A549 (cell line): Measurements from ENCODE around the gene KIF7. TPM values are rescaled to one million over a fixed set of nuclear protein-coding genes. Genes with fewer than 3 reads are reported as not detected.

ENCODE experiments used
- ATAC-seq, 2 experiments: fragments of 200-7000 bp in 1 of 2; fragments of >200 bp in 1 of 2; cut with Nextera tagmentation in 1 of 2; cut with Tn5 transposase in 1 of 2; 3 replicates each; pipeline versions ENCODE4 v1.8.0 to v1.9.1; 2018 to 2020; ENCODE audit warnings: mild to moderate bottlenecking in 1 of 2, moderate library complexity in 1 of 2
- CTCF ChIA-PET: fragments of 300-600 bp; sonication (Branson Sonifier 250); formaldehyde crosslinking; extraction: SDS; loops from one replicate; lab custom pipeline; 2021; ENCODE audit warnings: antibody characterized with exemption, inconsistent platforms; lab: Yijun Ruan, JAX
- POLR2A ChIA-PET: fragments of 350-600 bp; formaldehyde crosslinking; extraction: SDS; loops from one replicate; lab custom pipeline; 2021; ENCODE audit warnings: antibody characterized with exemption, inconsistent platforms; lab: Yijun Ruan, JAX
- DNase-seq, 2 experiments: peaks; one replicate each; pipeline versions ENCODE4 v3.0.0 to v3.0.0-alpha.2; 2011 to 2016; ENCODE audit warnings: low read depth in 1 of 2, low spot score in 1 of 2
- FAIRE-seq: peaks from 2 replicates; lab custom pipeline; 2011; peaks lifted over from hg19 to GRCh38; lab: Jason Lieb, UNC
- H3K27ac ChIP-seq, 2 experiments: fragments of >200 bp; sonication (Bioruptor Twin); formaldehyde crosslinking; 3 replicates each; pipeline ENCODE4 v1.5.1; 2016 to 2017
- H3K4me1 ChIP-seq: fragments of >200 bp; sonication (Bioruptor Twin); formaldehyde crosslinking; 3 replicates; pipeline ENCODE4 v1.6.1; 2016
- H3K4me2 ChIP-seq: fragments of >200 bp; sonication (Bioruptor Twin); formaldehyde crosslinking; 3 replicates; pipeline ENCODE4 v1.6.1; 2016
- H3K4me3 ChIP-seq: fragments of >200 bp; sonication (Bioruptor Twin); formaldehyde crosslinking; 3 replicates; pipeline ENCODE4 v1.5.1; 2016
- H3K9me3 ChIP-seq: fragments of >200 bp; sonication (Bioruptor Twin); formaldehyde crosslinking; 3 replicates; pipeline ENCODE4 v1.6.1; 2016
- BCL3 ChIP-seq: fragments of >200 bp; sonication (Bioruptor Twin); formaldehyde crosslinking; IDR thresholded peaks from 3 replicates; pipeline ENCODE4 v1.6.1; 2016
- CBX2 ChIP-seq: fragments of 200-600 bp; sonication (generic); IDR thresholded peaks from 2 replicates; pipeline ENCODE4 v1.6.1; 2016; ENCODE audit warnings: low read depth, mild to moderate bottlenecking, borderline replicate concordance
- CEBPB ChIP-seq, 2 experiments: fragments of >200 bp in 1 of 2; sonication (Bioruptor Twin) in 1 of 2; formaldehyde crosslinking in 1 of 2; IDR thresholded peaks; 2 replicates each; pipeline ENCODE4 v1.6.1; 2012 to 2016
- EHF ChIP-seq: fragments of 250-450 bp; sonication (Bioruptor Pico); IDR thresholded peaks from 2 replicates; pipeline ENCODE4 v1.5.0; 2020; ENCODE audit warnings: mild to moderate bottlenecking
- ELK1 ChIP-seq: fragments of 150-350 bp; IDR thresholded peaks from 2 replicates; pipeline ENCODE4 v1.6.1; 2014; ENCODE audit warnings: low read depth, mild to moderate bottlenecking, low read length
- EP300 ChIP-seq, 2 experiments: fragments of >200 bp; sonication (Bioruptor Twin); formaldehyde crosslinking; IDR thresholded peaks; 2 replicates in 1 of 2; 3 replicates in 1 of 2; pipeline ENCODE4 v1.6.1; 2016 to 2017
- FOSB ChIP-seq: fragments of 250-450 bp; sonication (Bioruptor Pico); IDR thresholded peaks from 2 replicates; pipeline ENCODE4 v1.5.0; 2020; ENCODE audit warnings: mild to moderate bottlenecking, moderate library complexity
- FOSL2 ChIP-seq, 2 experiments: fragments of 450-650 bp in 1 of 2; fragments of >200 bp in 1 of 2; sonication (Bioruptor Twin) in 1 of 2; formaldehyde crosslinking; IDR thresholded peaks; 2 replicates each; pipeline versions ENCODE4 v1.5.0 to v1.6.1; 2016 to 2020; ENCODE audit warnings: mild to moderate bottlenecking in 1 of 2, moderate library complexity in 1 of 2
- FOXS1 ChIP-seq: fragments of 250-450 bp; sonication (Bioruptor Pico); IDR thresholded peaks from 2 replicates; pipeline ENCODE4 v1.5.0; 2020; ENCODE audit warnings: mild to moderate bottlenecking, moderate library complexity
- HDAC2 ChIP-seq: fragments of 200-600 bp; sonication (generic); IDR thresholded peaks from 2 replicates; pipeline ENCODE4 v1.6.1; 2016
- HES2 ChIP-seq: fragments of >200 bp; sonication (Bioruptor Twin); formaldehyde crosslinking; IDR thresholded peaks from 2 replicates; pipeline ENCODE4 v1.6.1; 2016
- HOXA7 ChIP-seq: fragments of 250-450 bp; sonication (Bioruptor Pico); IDR thresholded peaks from 2 replicates; pipeline ENCODE4 v1.5.0; 2020; ENCODE audit warnings: mild to moderate bottlenecking, moderate library complexity
- HOXB5 ChIP-seq: fragments of 250-450 bp; sonication (Bioruptor Pico); IDR thresholded peaks from 2 replicates; pipeline ENCODE4 v1.5.0; 2020; ENCODE audit warnings: mild to moderate bottlenecking, moderate library complexity
- KDM1A ChIP-seq: fragments of 200-600 bp; sonication (generic); IDR thresholded peaks from 2 replicates; pipeline ENCODE4 v1.6.1; 2016; ENCODE audit warnings: low read depth, mild to moderate bottlenecking
- MAFK ChIP-seq: fragments of 450-650 bp; IDR thresholded peaks from 2 replicates; pipeline ENCODE4 v1.6.1; 2014; ENCODE audit not compliant: partially characterized antibody
- MAX ChIP-seq: IDR thresholded peaks from 2 replicates; pipeline ENCODE4 v1.6.1; 2012
- NPAS2 ChIP-seq: fragments of 250-450 bp; sonication (Bioruptor Pico); IDR thresholded peaks from 2 replicates; pipeline ENCODE4 v1.8.0; 2022; ENCODE audit warnings: mild to moderate bottlenecking, moderate library complexity, borderline replicate concordance
- NR3C1 ChIP-seq: fragments of >200 bp; sonication (Bioruptor Twin); formaldehyde crosslinking; IDR thresholded peaks from 3 replicates; pipeline ENCODE4 v1.6.1; 2017
- PHF8 ChIP-seq: fragments of 200-600 bp; sonication (generic); IDR thresholded peaks from 2 replicates; pipeline ENCODE4 v1.6.1; 2016; ENCODE audit warnings: low read depth, mild to moderate bottlenecking, antibody characterized with exemption, moderate library complexity, borderline replicate concordance
- POLR2AphosphoS2 ChIP-seq: conservative IDR thresholded peaks from 2 replicates; pipeline ENCODE4 v1.6.1; 2012; ENCODE audit warnings: low read length, improper control_type of control experiment, inconsistent platforms
- RAD21 ChIP-seq, 2 experiments: fragments of >200 bp in 1 of 2; sonication (Bioruptor Twin) in 1 of 2; formaldehyde crosslinking in 1 of 2; IDR thresholded peaks in 1 of 2; conservative IDR thresholded peaks in 1 of 2; 2 replicates in 1 of 2; 3 replicates in 1 of 2; pipeline ENCODE4 v1.6.1; 2012 to 2018; ENCODE audit warnings: inconsistent platforms in 1 of 2
- RARB ChIP-seq: fragments of 250-450 bp; sonication (Bioruptor Pico); IDR thresholded peaks from 2 replicates; pipeline ENCODE4 v1.8.0; 2021; ENCODE audit warnings: mild to moderate bottlenecking, moderate library complexity
- REST ChIP-seq: fragments of 200-600 bp; sonication (generic); IDR thresholded peaks from 2 replicates; pipeline ENCODE4 v1.6.1; 2016; ENCODE audit warnings: antibody characterized with exemption, mild to moderate bottlenecking, moderate library complexity
- TP53 ChIP-seq: fragments of 250-450 bp; sonication (Bioruptor Pico); IDR thresholded peaks from 2 replicates; pipeline ENCODE4 v1.5.0; 2021; ENCODE audit warnings: mild to moderate bottlenecking, moderate library complexity
- ZC3H11A ChIP-seq: fragments of 450-650 bp; IDR thresholded peaks from 2 replicates; pipeline ENCODE4 v1.6.1; 2014; ENCODE audit warnings: antibody characterized with exemption, mild to moderate bottlenecking
- ZFP36 ChIP-seq: fragments of 450-650 bp; IDR thresholded peaks from 2 replicates; pipeline ENCODE4 v1.6.1; 2014; ENCODE audit warnings: borderline replicate concordance; ENCODE audit not compliant: partially characterized antibody
- ZNF302 ChIP-seq: fragments of 250-450 bp; sonication (Bioruptor Pico); IDR thresholded peaks from 2 replicates; pipeline ENCODE4 v1.9.0; 2021; ENCODE audit warnings: inconsistent platforms, mild to moderate bottlenecking, moderate library complexity
- ZSCAN20 ChIP-seq: fragments of 250-450 bp; sonication (Bioruptor Pico); IDR thresholded peaks from 2 replicates; pipeline ENCODE4 v1.8.0; 2022; ENCODE audit warnings: mild to moderate bottlenecking, moderate library complexity
- WGBS: methylation state at CpG from one replicate; pipeline ENCODE4 v1.1.6; 2017; ENCODE audit errors: missing lambda C conversion rate; 5-methylcytosine and 5-hydroxymethylcytosine counted together
- polyA plus RNA-seq, 4 experiments: library from polyadenylated mRNA; depleted of rRNA in 3 of 4; stranded (reverse); fragments of >200 nt; fragmentation: RNase III in 1 of 4; extraction: RNeasy Plus Mini Kit Qiagen cat#74134 plus additional on column Dnase treatment in 1 of 4; gene quantifications; 2 replicates in 3 of 4; 3 replicates in 1 of 4; pipeline ENCODE4 v1.2.3, GENCODE V29; 2011 to 2017
- TF ChIP-seq, protein P1 (sequence below): IDR thresholded peaks from 2 replicates; pipeline ENCODE4 v1.6.1; 2012

Gene KIF7
- polyA plus RNA-seq, 2 of the 4 experiments (the other 2 are of a cell fraction), result 2.2 to 4.1 TPM

GRCh38 chr15:89693091-89693490 is 37.8 kb upstream of the KIF7 start:
- ATAC-seq (no peak), FAIRE-seq (no peak), DNase-seq (no peak)
- Histone ChIP-seq H3K9me3 (no peaks in the 10 kb centered on the region), H3K4me2 (no peak overlapping the region), H3K4me3 (no peak overlapping the region), H3K27ac (no peak overlapping the region), H3K4me1 (0 out of 3 replicates have a peak, but pooled peaks cover 5% of the 10 kb centered on the region)
- ChIA-PET POLR2A (no interaction called here), CTCF (no interaction called here)
- WGBS, result 56% methylated on average over 2 of the region's 2 CpGs
- no peak for TF ChIP-seq FOSB (CRISPR knock-in tag)
- no peak for TF ChIP-seq MAFK
- TF ChIP-seq ZC3H11A, result no peak
- no peak for TF ChIP-seq POLR2AphosphoS2
- TF ChIP-seq MAX, result no peak
- TF ChIP-seq BCL3, result no peak
- no peak for TF ChIP-seq RAD21 (conservative IDR thresholded peaks at IDR 0.05 in 1 of 2, IDR thresholded peaks at IDR 0.05 in 1 of 2)
- no peak for TF ChIP-seq REST
- no peak for TF ChIP-seq HDAC2
- no peak for TF ChIP-seq NPAS2 (CRISPR knock-in tag)
- TF ChIP-seq NR3C1, result no peak
- no peak for TF ChIP-seq TP53 (CRISPR knock-in tag)
- TF ChIP-seq, protein P1, sequence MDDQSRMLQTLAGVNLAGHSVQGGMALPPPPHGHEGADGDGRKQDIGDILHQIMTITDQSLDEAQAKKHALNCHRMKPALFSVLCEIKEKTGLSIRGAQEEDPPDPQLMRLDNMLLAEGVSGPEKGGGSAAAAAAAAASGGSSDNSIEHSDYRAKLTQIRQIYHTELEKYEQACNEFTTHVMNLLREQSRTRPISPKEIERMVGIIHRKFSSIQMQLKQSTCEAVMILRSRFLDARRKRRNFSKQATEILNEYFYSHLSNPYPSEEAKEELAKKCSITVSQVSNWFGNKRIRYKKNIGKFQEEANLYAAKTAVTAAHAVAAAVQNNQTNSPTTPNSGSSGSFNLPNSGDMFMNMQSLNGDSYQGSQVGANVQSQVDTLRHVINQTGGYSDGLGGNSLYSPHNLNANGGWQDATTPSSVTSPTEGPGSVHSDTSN, result no peak
- no peak for TF ChIP-seq HOXA7 (CRISPR knock-in tag)
- no peak for TF ChIP-seq ZNF302 (CRISPR knock-in tag)
- no peak for TF ChIP-seq HES2
- TF ChIP-seq HOXB5 (CRISPR knock-in tag), result no peak

DNA sequence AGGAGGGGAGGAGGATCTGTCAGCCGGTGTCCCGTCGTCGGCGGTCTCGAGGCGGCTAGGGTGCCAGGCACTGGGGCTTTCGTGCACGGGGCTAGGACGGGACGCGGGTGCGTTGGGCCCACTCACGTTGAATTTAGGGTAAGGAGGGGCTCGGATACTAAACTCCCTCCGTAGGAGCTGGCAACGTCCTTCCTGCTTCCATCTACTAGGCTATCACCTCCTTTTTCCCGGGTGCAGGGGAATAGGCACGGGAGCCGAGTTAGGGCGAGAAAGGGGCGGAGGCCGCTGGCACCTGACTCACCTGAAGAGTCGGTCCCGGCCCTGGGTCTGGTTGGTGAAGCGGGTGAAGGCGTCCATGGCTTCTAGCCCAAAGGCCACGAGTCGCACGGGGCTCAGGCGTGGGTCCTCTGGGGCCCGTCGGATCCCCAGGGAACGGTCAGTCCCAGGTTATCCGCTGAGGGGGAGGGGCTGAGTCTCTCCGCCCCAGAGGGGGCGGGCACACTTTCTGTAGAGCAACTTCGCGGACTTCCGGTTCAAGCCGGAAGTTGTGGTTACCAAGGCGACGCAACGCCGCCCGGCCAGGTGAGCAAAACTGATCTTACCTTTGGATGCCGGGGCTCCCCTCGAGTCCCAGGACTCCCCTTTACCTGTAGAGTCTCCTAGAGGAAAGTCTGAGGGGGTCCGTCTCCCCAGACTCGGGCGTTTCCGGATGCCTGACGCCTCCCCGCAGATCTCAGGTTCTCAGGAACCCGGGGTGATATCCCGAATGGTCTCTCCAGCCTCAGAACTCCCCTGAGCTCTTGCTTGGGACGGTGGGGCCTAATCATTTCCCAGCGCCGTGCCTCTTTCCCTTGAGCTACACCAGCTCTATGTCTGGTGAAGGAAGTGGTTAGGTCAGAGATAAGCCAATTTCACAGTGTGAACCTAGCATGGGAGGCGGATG is 35.3 kb upstream of the KIF7 start, which contains the start of the genes PEX11A and WDR93:
TSS of gene PEX11A (minus strand) at position 479 of the 943 bp plus-strand sequence. CDS start at position 357, 122 bp downstream.
TSS of gene WDR93 (plus strand) at position 536 of the 943 bp plus-strand sequence. CDS start 10,936 bp downstream, outside the sequence.
- H3K27ac ChIP-seq, result peak within 1 kb of the TSS; percentile 68 to 90
- 0 out of 3 replicates have a peak, but pooled peaks cover 5% of the 10 kb centered on the region for H3K4me1 ChIP-seq
- DNase-seq (peak; percentile 85 to 92), FAIRE-seq (no peak), ATAC-seq (peak; percentile 98)
- peak within 1 kb of the TSS; percentile 86 for H3K4me2 ChIP-seq
- 3% methylated on average over 50 of the region's 60 CpGs for WGBS
- CTCF ChIA-PET, result interaction anchor here (0.6 to 2.3 kb wide), 2 partner anchors 13 to 44 kb away, joined by 3 to 9 read pairs; no protein-coding TSS in a partner anchor
- POLR2A ChIA-PET, result no interaction called here
- H3K9me3 ChIP-seq, result no peaks in the 10 kb centered on the region
- peak within 1 kb of the TSS; percentile 82 for H3K4me3 ChIP-seq
- no peak for TF ChIP-seq MAFK
- TF ChIP-seq PHF8, result peak; percentile 72
- peak; percentile 67 for TF ChIP-seq MAX
- no peak for TF ChIP-seq FOXS1
- no peak for TF ChIP-seq ELK1
- TF ChIP-seq EHF (CRISPR knock-in tag), result no peak
- no peak for TF ChIP-seq ZSCAN20 (CRISPR knock-in tag)
- no peak for TF ChIP-seq FOSL2 (IDR thresholded peaks at IDR 0.05)
- TF ChIP-seq FOSL2 (CRISPR knock-in tag; IDR thresholded peaks at IDR 0.05), result no peak; the same call in 1 of the 2 replicates
- TF ChIP-seq ZFP36, result no peak
- TF ChIP-seq CBX2, result no peak
- TF ChIP-seq EP300 (IDR thresholded peaks at IDR 0.05), result no peak
- TF ChIP-seq TP53 (CRISPR knock-in tag), result no peak
- no peak for TF ChIP-seq CEBPB (IDR thresholded peaks at IDR 0.05)
- TF ChIP-seq RARB (CRISPR knock-in tag), result no peak
- no peak for TF ChIP-seq KDM1A
